ENCODE data around the gene DPT.
"Not testable (repeated sequence)": the region's sequence is repeated elsewhere in the genome, so short reads cannot be mapped to it uniquely, and the experiment has no call there.

DPT gene

GRCh38 chr1:168728473-168729404, at the start of gene DPT:
Gene DPT, minus strand, starts transcription at chr1:168729206. Its CDS starts 32 bp downstream, at chr1:168729174.
- DNase-seq (ENCODE audit: low read depth): no peak

GRCh38 chr1:168775366-168775765, 46.4 kb upstream of the DPT start:
- DNase-seq (ENCODE audit: low read depth): no peak

- DNase-seq (ENCODE audit: low read depth): no peak
Observed at GRCh38 chr1:168774241-168774640, 45.2 kb upstream of the DPT start.

- DNase-seq (ENCODE audit: low read depth): no peak
Observed at GRCh38 chr1:168772428-168773060, 43.5 kb upstream of the DPT start.

- DNase-seq (ENCODE audit: low read depth): no peak
Observed at GRCh38 chr1:168771104-168771630, 42.2 kb upstream of the DPT start.

- DNase-seq (ENCODE audit: low read depth): not testable (repeated sequence)
Observed at GRCh38 chr1:168769893-168770292, 40.9 kb upstream of the DPT start.

- no peak for DNase-seq (ENCODE audit: low read depth)
Observed at GRCh38 chr1:168767894-168768584, 39.0 kb upstream of the DPT start.

- no peak for DNase-seq (ENCODE audit: low read depth)
Observed at GRCh38 chr1:168766568-168766967, 37.6 kb upstream of the DPT start.

GRCh38 chr1:168763031-168763430, 34.0 kb upstream of the DPT start:
- no peak for DNase-seq (ENCODE audit: low read depth)

GRCh38 chr1:168762473-168762872, 33.5 kb upstream of the DPT start:
- no peak for DNase-seq (ENCODE audit: low read depth)

- no peak for DNase-seq (ENCODE audit: low read depth)
Observed at GRCh38 chr1:168760781-168761180, 31.8 kb upstream of the DPT start.

- DNase-seq (ENCODE audit: low read depth): no peak
Observed at GRCh38 chr1:168760241-168760640, 31.2 kb upstream of the DPT start.

GRCh38 chr1:168759077-168759476, 30.1 kb upstream of the DPT start:
- DNase-seq (ENCODE audit: low read depth): no peak

GRCh38 chr1:168758503-168758902, 29.5 kb upstream of the DPT start:
- DNase-seq (ENCODE audit: low read depth): no peak

- no peak for DNase-seq (ENCODE audit: low read depth)
Observed at GRCh38 chr1:168755800-168756418, 26.9 kb upstream of the DPT start.

GRCh38 chr1:168752171-168752832, 23.3 kb upstream of the DPT start:
- DNase-seq (ENCODE audit: low read depth): no peak

- no peak for DNase-seq (ENCODE audit: low read depth)
Observed at GRCh38 chr1:168751195-168751650, 22.2 kb upstream of the DPT start.

GRCh38 chr1:168742994-168743650, 14.1 kb upstream of the DPT start:
- DNase-seq (ENCODE audit: low read depth): no peak

- DNase-seq (ENCODE audit: low read depth): no peak
Observed at GRCh38 chr1:168742386-168742785, 13.4 kb upstream of the DPT start.

GRCh38 chr1:168739908-168740307, 10.9 kb upstream of the DPT start:
- DNase-seq (ENCODE audit: low read depth): no peak

- no peak for DNase-seq (ENCODE audit: low read depth)
Observed at GRCh38 chr1:168736520-168736919, 7.5 kb upstream of the DPT start.
